GM12878 (cell line): Measurements from ENCODE around the gene C14orf93. TPM values are rescaled to one million over a fixed set of nuclear protein-coding genes. Genes with fewer than 3 reads are reported as not detected.

Source experiments
- ATF3 ChIP-seq: IDR thresholded peaks from 2 replicates; pipeline ENCODE4 v1.6.1; 2011; ENCODE audit warnings: low read depth, mild to moderate bottlenecking, low read length, moderate library complexity, borderline replicate concordance; ENCODE audit errors: extremely low read depth
- BACH1 ChIP-seq: fragments of 450-650 bp; IDR thresholded peaks from 2 replicates; pipeline ENCODE4 v1.6.1; 2017; ENCODE audit warnings: mild to moderate bottlenecking, borderline replicate concordance
- BCL3 ChIP-seq: IDR thresholded peaks from 2 replicates; pipeline ENCODE4 v1.6.1; 2011; ENCODE audit warnings: borderline replicate concordance, low read depth, mild to moderate bottlenecking, moderate library complexity, low read length; ENCODE audit not compliant: insufficient read depth, poor library complexity, severe bottlenecking
- BCLAF1 ChIP-seq: fragments of 450-650 bp; IDR thresholded peaks from 2 replicates; pipeline ENCODE4 v1.6.1; 2017; ENCODE audit warnings: antibody characterized with exemption, mild to moderate bottlenecking, moderate library complexity
- CBFB ChIP-seq: IDR thresholded peaks from 2 replicates; pipeline ENCODE4 v1.6.1; 2016; ENCODE audit warnings: antibody characterized with exemption, low read depth
- CHD2 ChIP-seq: IDR thresholded peaks from 2 replicates; pipeline ENCODE4 v1.6.1; 2011; ENCODE audit warnings: low read depth, low read length, improper control_type of control experiment, borderline replicate concordance
- ELK1 ChIP-seq: IDR thresholded peaks from 2 replicates; pipeline ENCODE4 v1.6.1; 2012; ENCODE audit warnings: low read depth, low read length, improper control_type of control experiment
- EZH2 ChIP-seq: IDR thresholded peaks from 2 replicates; pipeline ENCODE4 v1.6.1; 2012; ENCODE audit warnings: low read depth, mild to moderate bottlenecking, control low read depth, inconsistent platforms, low read length, borderline replicate concordance; ENCODE audit not compliant: control insufficient read depth
- IRF3 ChIP-seq: fragments of 450-650 bp; IDR thresholded peaks from 2 replicates; pipeline ENCODE4 v1.6.1; 2014; ENCODE audit warnings: mild to moderate bottlenecking
- MTA3 ChIP-seq: IDR thresholded peaks from 2 replicates; pipeline ENCODE4 v1.6.1; 2012; ENCODE audit warnings: low read length, inconsistent platforms, borderline replicate concordance
- PAX8 ChIP-seq: fragments of 450-650 bp; IDR thresholded peaks from 2 replicates; pipeline ENCODE4 v1.6.1; 2017; ENCODE audit warnings: mild to moderate bottlenecking, moderate library complexity
- POLR2A ChIP-seq: IDR thresholded peaks from 2 replicates; pipeline ENCODE4 v1.6.1; 2011; ENCODE audit warnings: low read depth, mild to moderate bottlenecking, low read length
- RAD21 ChIP-seq: IDR thresholded peaks from 2 replicates; pipeline ENCODE4 v1.6.1; 2011; ENCODE audit warnings: mild to moderate bottlenecking, low read depth, low read length, moderate library complexity; ENCODE audit not compliant: insufficient read depth
- SIX5 ChIP-seq: IDR thresholded peaks from 2 replicates; pipeline ENCODE4 v1.6.1; 2011; ENCODE audit warnings: mild to moderate bottlenecking, low read depth, low read length, moderate library complexity; ENCODE audit not compliant: severe bottlenecking
- TAF1 ChIP-seq: IDR thresholded peaks from 2 replicates; pipeline ENCODE4 v1.6.1; 2011; ENCODE audit warnings: mild to moderate bottlenecking, low read depth, low read length, borderline replicate concordance
- TCF3 ChIP-seq: IDR thresholded peaks from 2 replicates; pipeline ENCODE4 v1.6.1; 2012; ENCODE audit warnings: low read depth, mild to moderate bottlenecking, low read length, borderline replicate concordance; ENCODE audit not compliant: insufficient read depth
- ZBTB40 ChIP-seq: fragments of 450-650 bp; IDR thresholded peaks from 2 replicates; pipeline ENCODE4 v1.6.1; 2016; ENCODE audit warnings: mild to moderate bottlenecking, moderate library complexity, borderline replicate concordance
- polyA plus RNA-seq, 11 experiments: library from polyadenylated mRNA; depleted of rRNA in 4 of 11; unstranded in 6 of 11; stranded (reverse) in 5 of 11; fragments of >200 nt; fragmentation: Nextera tagmentation in 4 of 11; fragmentation: Illumina TruSeq in 1 of 11; extraction: Ambion mirVana in 4 of 11; extraction: Trizol in 1 of 11; gene quantifications; 1 replicate in 1 of 11; 2 replicates in 10 of 11; pipeline versions ENCODE4 v1.2.1 to v1.2.3, GENCODE V29; 2011 to 2016; ENCODE audit warnings: inconsistent platforms in 2 of 11, missing spikeins in 2 of 11, low read depth in 1 of 11
- total RNA-seq, 4 experiments: library from RNA; depleted of rRNA in 3 of 4; stranded (reverse); fragments of >200 nt in 3 of 4; fragmentation: Illumina TruSeq in 1 of 4; extraction: Trizol in 1 of 4; gene quantifications; 2 replicates each; pipeline versions ENCODE4 v1.2.1 to v1.2.3, GENCODE V29; 2013 to 2021

C14orf93 gene
- total and polyA plus RNA-seq, 10 of the 15 experiments (the other 5 are each of a cell fraction or from before 2014, with no cell fraction given): 1.8 to 13.9 (median 10.2) TPM

GRCh38 chr14:23034498-23035302 lies 24.8 kb upstream of the C14orf93 start, which contains the start of gene PSMB5 (continued):
- TF ChIP-seq BCL3: no peak
- TF ChIP-seq CBFB: peak; percentile 62
- peak; percentile 84 for TF ChIP-seq SIX5
- no peak for TF ChIP-seq PAX8
- TF ChIP-seq TCF3: no peak
- no peak for TF ChIP-seq ELK1
- TF ChIP-seq EZH2: no peak
- TF ChIP-seq MTA3: no peak
- no peak for TF ChIP-seq BACH1
- no peak for TF ChIP-seq RAD21
- TF ChIP-seq IRF3: no peak
- TF ChIP-seq TAF1: peak; percentile 73; the same call in 1 of the 2 replicates
- TF ChIP-seq ZBTB40: peak; percentile 96
- peak; percentile 91 for TF ChIP-seq POLR2A
- no peak for TF ChIP-seq ATF3
- no peak for TF ChIP-seq BCLAF1
- no peak; the same call in 1 of the 2 replicates for TF ChIP-seq CHD2
